Fibroblast of lung (primary cell): ENCODE data around the gene WWTR1.

Experiments
- CTCF ChIP-seq, 2 donors: IDR thresholded peaks in 1 of 2; conservative IDR thresholded peaks in 1 of 2; 1 replicate in 1 of 2; 2 replicates in 1 of 2; pipeline ENCODE4 v1.5.1; 2011 to 2012; ENCODE audit warnings: low read length in 2 of 2, control low read depth in 1 of 2, inconsistent platforms in 1 of 2, low read depth in 1 of 2, mild to moderate bottlenecking in 1 of 2
- EZH2 ChIP-seq: IDR thresholded peaks from 2 replicates; pipeline ENCODE4 v1.5.1; 2012; ENCODE audit warnings: low read length, control low read depth, mild to moderate bottlenecking; ENCODE audit errors: missing control alignments

DNA sequence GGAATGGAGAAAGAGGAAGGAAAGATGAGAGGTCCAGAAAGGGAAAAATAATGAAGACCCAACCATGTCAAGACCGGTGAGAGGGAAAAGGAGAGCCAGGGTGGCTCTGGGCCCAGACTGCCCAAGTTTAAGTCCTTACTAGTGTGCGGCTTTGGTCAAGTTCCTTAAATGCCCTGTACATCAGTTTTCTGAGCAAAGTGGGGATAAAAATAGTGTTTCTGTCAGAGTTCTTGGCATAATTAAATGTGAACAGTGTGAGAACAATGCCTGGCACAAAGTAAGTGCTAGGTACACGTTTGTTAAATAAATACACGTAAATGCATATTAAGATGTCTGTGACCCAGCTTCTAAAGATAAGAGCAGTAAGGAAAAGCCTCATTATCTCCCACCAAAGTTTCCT lies 23.8 kb downstream of the WWTR1 start:
- TF ChIP-seq CTCF (conservative IDR thresholded peaks at IDR 0.05 in 1 of 2, IDR thresholded peaks at IDR 0.05 in 1 of 2; ENCODE audit: low read depth in 1 of 2, low read length in 2 of 2) = no peak
- TF ChIP-seq EZH2 = no peak
